Measurements from ENCODE around the gene ZNF354C. TPM values are rescaled to one million over a fixed set of nuclear protein-coding genes. Genes with fewer than 3 reads are reported as not detected.

ZNF354C gene
- total RNA-seq, 1 donor from 2014 or later, result 3.0 TPM

DNA sequence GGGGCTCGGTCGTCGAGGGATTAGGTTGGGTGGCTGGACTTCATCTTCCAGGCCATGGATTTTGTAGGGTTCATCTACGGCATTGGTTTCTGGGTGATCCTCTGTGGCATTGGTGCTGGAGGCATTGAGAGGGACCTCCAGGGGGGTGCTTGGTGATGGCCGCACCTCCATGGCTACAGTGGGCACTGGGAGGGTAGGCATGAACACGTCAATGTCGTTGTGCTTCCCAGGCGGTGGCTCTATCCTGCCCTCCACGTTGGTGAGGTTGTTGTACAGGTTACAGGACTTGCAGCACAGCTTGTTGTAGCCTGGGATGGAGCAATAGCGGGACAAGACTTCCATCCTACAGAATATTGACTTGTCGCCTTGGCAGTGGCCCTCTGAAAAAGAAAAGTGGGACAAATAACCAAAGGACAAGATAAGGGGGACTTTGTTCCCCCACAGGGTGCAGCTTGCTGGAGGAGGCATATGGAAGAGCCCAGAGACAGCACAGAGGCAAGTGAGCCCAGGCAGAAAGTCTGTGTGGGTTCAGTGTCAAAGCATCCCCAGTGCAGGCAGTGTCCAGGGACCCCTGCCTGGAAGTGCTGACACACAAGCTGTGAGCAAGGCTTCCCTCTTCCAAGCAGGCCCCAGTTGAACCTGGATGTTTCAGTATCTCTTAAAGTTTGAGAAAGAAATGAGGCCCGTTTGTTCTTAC, 53.9 kb downstream of the ZNF354C start:
- no peak for DNase-seq (ENCODE audit: low read depth)

GRCh38 chr5:179114756-179115155, 54.6 kb downstream of the ZNF354C start:
- DNase-seq (ENCODE audit: low read depth), result no peak

GRCh38 chr5:179115307-179115706, 55.1 kb downstream of the ZNF354C start:
- DNase-seq (ENCODE audit: low read depth), result peak; percentile 75

- no peak for DNase-seq (ENCODE audit: low read depth)
Observed at GRCh38 chr5:179115845-179116524, 55.8 kb downstream of the ZNF354C start.

DNA sequence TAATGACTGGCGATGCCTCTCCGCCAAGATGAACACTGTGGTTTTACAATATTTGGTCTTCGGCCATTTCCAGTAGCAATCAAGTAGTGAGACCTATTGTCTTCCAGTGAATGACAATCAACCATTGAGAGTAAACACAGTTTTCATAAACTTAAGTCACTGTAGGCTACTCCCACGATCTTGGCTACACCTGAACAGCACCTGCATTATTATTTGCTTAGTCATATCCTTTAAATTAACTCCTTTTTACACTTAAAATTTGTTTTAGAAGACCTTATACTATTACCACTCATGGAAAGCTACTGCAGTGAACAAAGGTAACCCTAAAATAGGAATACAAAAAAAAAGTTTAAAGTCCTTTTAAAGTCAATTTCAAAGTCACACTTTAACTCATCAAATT, 58.2 kb downstream of the ZNF354C start:
- no peak for DNase-seq (ENCODE audit: low read depth)

- DNase-seq (ENCODE audit: low read depth), result no peak
Observed at GRCh38 chr5:179118756-179119414, 58.7 kb downstream of the ZNF354C start.

GRCh38 chr5:179119415-179120170, 59.4 kb downstream of the ZNF354C start:
- no peak for DNase-seq (ENCODE audit: low read depth)

DNA sequence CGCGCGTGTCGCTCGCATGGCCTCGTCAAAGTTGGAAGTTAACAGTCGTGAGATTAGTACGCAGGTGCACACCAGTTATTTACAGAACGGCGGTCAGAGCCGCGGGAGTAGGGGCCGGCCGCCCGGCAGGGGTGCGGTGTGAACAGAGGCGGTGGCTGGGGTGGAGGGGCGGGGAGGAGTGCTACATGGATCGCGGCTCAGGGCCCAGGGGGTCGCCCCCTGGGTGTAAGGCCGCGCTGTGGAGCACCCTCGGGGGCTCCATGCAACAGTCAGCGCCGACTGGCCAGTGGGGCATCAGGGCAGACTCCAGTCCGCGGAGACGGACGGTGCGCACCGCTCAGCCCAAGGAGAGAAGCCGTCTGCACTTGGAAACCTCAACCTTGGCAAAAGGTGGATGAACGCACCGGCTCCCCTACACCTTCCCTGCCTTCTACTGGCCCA, 60.3 kb downstream of the ZNF354C start:
- DNase-seq (ENCODE audit: low read depth), result no peak

DNA sequence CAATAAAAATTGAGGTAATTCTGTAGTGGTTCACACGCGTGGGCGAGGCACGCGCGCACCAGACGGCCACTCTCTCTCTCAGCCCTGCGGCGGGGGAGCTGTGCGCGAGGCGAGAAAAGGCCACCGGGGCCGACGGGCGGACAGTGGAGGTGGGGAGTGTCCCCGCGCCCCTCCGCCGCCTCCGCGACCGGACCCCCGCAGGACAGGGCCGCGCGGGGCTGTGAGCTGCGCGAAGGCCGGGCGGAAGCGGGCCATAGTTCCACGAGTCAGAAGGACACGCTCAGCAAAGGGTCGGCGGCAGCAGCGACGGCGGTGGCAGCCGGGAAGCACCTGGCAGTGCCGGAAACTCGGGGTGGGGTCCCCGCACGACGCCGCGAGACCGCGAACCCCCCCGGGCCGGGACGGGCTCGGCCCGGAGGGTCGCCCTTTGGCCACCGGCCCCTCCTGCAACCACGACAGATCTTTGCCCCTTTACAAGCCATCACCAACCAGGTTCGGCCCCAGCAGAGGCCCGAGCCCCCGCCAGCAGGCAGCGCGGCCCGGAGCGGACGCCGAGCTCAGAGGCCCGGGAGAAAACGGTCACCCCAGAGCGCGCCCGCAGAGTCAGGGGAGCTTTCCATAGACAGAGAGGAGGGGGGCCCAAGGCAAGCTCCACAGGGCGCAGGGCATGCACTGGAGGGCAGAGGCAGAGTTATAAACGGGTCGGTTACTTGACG, 60.9 kb downstream of the ZNF354C start:
- DNase-seq (ENCODE audit: low read depth), result no peak

GRCh38 chr5:179121667-179122111, 61.5 kb downstream of the ZNF354C start:
- no peak for DNase-seq (ENCODE audit: low read depth)

- DNase-seq (ENCODE audit: low read depth), result no peak
Observed at GRCh38 chr5:179122411-179123108, 62.4 kb downstream of the ZNF354C start.

DNA sequence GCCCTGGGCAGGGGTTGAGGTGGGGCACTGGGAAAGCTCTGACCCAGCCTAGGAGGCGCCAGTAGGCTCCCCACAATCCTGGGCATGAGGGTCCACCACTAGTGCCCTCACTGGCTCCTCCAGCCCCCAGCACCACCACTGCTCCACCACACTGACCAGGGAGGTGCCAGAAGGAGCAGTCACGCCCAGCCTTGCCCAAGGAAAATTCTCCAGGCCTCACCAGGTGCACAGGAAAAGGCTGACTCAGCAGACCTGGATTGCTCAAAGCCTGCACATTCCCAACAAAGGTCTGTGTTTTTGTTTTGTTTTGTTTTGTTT, 62.9 kb downstream of the ZNF354C start:
- DNase-seq (ENCODE audit: low read depth), result peak; percentile 42

DNA sequence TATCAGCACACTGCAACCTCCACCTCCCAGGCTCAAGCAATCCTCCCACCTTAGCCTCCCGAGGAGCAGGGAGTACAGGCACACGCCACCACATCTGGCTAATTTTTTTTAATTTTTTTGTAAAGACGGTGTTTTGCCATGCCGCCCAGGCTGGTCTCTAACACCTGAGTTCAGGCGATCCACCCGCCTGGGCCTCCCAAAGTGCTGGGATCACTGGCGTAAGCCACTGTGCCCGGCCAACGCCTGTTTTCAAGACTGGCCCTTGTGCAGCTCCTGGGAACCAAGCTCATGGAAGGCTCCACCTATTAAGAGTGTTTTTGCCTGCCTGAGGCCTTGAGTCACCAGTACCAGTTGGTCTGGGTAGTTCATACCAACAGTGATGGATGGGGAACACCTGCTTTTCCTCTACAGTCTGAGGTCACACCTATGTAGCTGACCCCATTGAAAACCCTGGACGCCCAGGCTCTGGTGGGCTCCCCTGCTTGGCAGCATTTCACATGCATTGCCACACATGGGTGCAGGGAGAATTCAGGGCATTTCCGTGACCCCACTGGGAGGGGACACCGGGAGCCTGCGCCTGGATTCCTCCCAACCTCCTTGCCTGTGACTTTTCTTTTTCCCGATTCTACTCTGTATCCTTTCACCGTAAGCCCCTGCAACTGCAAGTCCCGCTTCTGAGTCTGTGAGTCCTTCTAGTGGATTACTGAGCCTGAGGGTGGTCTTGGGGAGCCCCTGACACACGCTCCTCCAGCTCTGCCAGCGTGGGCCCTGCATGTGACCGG, 63.5 kb downstream of the ZNF354C start:
- DNase-seq (ENCODE audit: low read depth), result peak; percentile 92

- peak; percentile 41 for DNase-seq (ENCODE audit: low read depth)
Observed at GRCh38 chr5:179124273-179124852, 64.2 kb downstream of the ZNF354C start.

DNA sequence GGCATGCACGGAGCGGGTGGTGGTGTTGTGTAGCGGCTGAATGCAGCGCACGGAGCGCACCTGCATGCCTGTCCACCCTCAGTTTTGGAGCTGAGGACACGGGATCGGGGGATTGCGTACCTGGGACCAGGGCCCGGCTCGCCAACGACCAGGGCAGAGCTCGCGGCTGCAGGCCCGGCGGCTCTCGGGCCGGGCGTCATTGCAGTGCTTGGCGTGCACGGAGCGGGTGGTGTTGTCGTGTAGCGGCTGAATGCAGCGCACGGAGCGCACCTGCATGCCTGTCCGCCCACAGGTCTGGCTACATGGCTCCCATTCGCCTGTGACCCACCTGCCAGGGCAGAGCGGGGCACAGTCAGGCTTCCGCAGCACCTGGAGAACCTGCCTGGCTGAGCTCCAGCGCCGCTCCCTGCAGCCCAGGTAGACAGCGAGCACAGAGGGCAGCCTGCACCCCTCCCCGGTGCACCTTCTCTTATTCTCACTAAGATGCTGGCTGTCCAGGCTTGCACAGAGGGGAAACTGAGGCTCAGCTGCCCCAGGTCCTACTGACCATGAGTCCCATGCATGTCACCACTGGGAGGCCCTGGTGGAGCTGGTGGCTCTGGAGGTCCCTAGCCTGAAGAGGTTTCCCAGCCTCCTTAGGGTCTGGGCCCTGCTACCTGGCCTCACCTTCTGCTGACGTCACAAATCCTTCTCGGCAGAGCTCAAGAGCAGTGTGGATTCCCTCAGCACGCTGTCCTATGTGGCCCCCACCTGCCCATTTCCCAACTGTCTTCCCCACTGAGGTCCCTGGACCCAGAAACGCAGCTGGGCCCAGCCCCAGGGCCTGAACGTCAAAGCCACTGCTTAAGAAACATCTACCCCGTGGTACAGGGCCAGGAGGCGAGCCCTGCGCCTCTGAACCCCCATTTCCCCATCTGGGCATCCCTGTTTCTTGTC, 64.9 kb downstream of the ZNF354C start:
- DNase-seq (ENCODE audit: low read depth), result no peak

DNA sequence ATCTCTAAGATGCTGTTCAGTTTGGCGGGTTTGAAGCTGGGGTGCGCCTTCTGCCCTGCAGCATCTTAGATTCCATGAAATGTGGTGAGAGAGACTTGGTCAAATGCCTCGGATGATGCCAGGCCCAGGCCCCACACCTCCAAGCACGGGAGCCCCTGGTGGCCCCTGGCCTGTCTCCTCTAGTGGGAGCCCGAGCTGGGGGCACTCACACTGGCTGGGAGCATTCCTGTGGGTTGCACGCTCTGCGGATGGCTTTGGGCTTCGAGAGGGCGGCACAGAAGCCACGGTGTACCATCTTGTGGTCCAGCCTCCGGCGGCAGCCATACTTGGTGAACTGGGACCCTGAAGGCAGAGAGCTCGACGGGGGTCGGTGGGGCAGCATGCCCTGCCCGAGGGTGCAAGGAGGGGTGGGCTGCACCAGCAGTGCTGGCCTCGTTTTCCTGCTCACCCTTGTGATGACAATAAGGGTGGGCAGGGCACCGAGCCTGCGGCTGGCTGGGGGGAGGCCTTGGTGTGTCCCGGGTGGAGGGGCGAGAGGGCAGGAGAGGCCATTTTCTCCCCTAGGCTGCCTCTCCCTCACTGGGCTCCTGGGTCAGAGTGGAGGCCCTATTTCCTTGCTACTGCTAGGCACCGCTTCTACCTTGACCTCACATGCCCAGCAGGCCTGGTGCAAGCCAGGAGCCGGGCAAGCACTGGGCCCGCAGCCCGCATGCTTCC, 65.8 kb downstream of the ZNF354C start:
- DNase-seq (ENCODE audit: low read depth), result no peak

DNA sequence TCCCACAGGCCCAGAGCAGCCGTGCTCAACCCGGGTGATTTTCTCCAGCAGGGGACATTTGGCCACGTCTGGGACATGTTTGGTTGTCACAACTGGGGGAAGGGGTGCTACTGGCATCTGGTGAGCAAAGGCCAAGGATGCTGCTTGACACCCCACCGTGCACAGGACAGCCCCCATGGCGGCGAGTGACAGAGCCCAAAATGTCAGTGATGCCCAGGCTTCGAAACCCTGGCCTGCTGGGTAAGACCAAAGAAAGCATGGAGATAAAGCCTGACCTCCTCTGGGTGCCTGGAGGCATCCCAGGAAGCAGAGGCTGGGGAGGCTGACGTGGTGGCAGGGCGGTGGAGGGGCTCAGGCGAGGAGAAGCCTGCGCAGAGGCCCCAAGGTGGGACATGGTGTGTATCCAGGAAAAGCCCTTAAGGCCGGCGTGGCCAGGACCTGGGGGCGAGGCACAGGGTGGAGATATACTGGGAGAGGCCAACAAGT, 66.4 kb downstream of the ZNF354C start:
- DNase-seq (ENCODE audit: low read depth), result no peak

Measured in myocyte (in vitro differentiated cells).